Skeletal muscle satellite cell (primary cell): Measurements from ENCODE around the gene GPATCH1.

ENCODE experiments used
- H3K27me3 ChIP-seq: 2 replicates; pipeline ENCODE4 v1.7.0; 2013; ENCODE audit warnings: low read length; ENCODE audit not compliant: control insufficient read depth, insufficient read depth
- H3K36me3 ChIP-seq: 2 replicates; pipeline ENCODE4 v1.7.0; 2013; ENCODE audit warnings: mild to moderate bottlenecking, control low read depth, low read length; ENCODE audit not compliant: insufficient read depth
- H3K4me1 ChIP-seq: 2 replicates; pipeline ENCODE4 v1.7.0; 2013; ENCODE audit warnings: low read length; ENCODE audit not compliant: control insufficient read depth, insufficient read depth
- H3K4me2 ChIP-seq: 2 replicates; pipeline ENCODE4 v1.7.0; 2013; ENCODE audit warnings: mild to moderate bottlenecking, low read length
- H3K4me3 ChIP-seq: 2 replicates; pipeline ENCODE4 v1.7.0; 2013; ENCODE audit warnings: low read length
- H3K9ac ChIP-seq: 2 replicates; pipeline ENCODE4 v1.7.0; 2013; ENCODE audit warnings: mild to moderate bottlenecking, low read depth, low read length, moderate library complexity
- H3K9me3 ChIP-seq: replicated peaks from 2 replicates; pipeline ENCODE4 v1.7.0; 2013; ENCODE audit warnings: mild to moderate bottlenecking, control low read depth, low read length

Gene GPATCH1

GRCh38 chr19:33098055-33098534, 17.1 kb downstream of the GPATCH1 start:
- Histone ChIP-seq H3K27me3 (no peaks in the 10 kb centered on the region), H3K4me2 (no peak overlapping the region), H3K9ac (no peak overlapping the region), H3K36me3 (peaks cover 57% of the 10 kb centered on the region), H3K9me3 (no peaks in the 10 kb centered on the region), H3K4me1 (no peaks in the 10 kb centered on the region), H3K4me3 (no peak overlapping the region)

- H3K27me3 ChIP-seq, result no peaks in the 10 kb centered on the region
- H3K4me2 ChIP-seq, result no peak overlapping the region
- H3K36me3 ChIP-seq, result peaks cover 41% of the 10 kb centered on the region
- H3K4me3 ChIP-seq, result no peak overlapping the region
- H3K9me3 ChIP-seq, result no peaks in the 10 kb centered on the region
- H3K9ac ChIP-seq, result no peak overlapping the region
- no peaks in the 10 kb centered on the region for H3K4me1 ChIP-seq
These were observed 20.1 kb downstream of the GPATCH1 start for GRCh38 chr19:33100894-33101644.

- Histone ChIP-seq H3K36me3 (peaks cover 37% of the 10 kb centered on the region), H3K4me1 (no peaks in the 10 kb centered on the region)
These were observed 21.9 kb downstream of the GPATCH1 start for GRCh38 chr19:33102893-33103292.

GRCh38 chr19:33108161-33108560, 27.2 kb downstream of the GPATCH1 start:
- H3K4me1 ChIP-seq, result peaks cover 9% of the 10 kb centered on the region
- no peak overlapping the region for H3K4me3 ChIP-seq
- H3K9ac ChIP-seq, result no peak overlapping the region
- H3K4me2 ChIP-seq, result no peak overlapping the region
- H3K9me3 ChIP-seq, result no peaks in the 10 kb centered on the region
- peaks cover 27% of the 10 kb centered on the region for H3K36me3 ChIP-seq
- no peaks in the 10 kb centered on the region for H3K27me3 ChIP-seq

More at GRCh38 chr19:33102893-33103292, 21.9 kb downstream of the GPATCH1 start:
- no peaks in the 10 kb centered on the region for H3K9me3 ChIP-seq
- H3K4me2 ChIP-seq, result no peak overlapping the region
- H3K4me3 ChIP-seq, result no peak overlapping the region
- H3K27me3 ChIP-seq, result no peaks in the 10 kb centered on the region
- H3K9ac ChIP-seq, result no peak overlapping the region

GRCh38 chr19:33110137-33110910, 29.3 kb downstream of the GPATCH1 start:
- no peaks in the 10 kb centered on the region for H3K27me3 ChIP-seq
- H3K36me3 ChIP-seq, result peaks cover 37% of the 10 kb centered on the region
- H3K4me3 ChIP-seq, result no peak overlapping the region

GRCh38 chr19:33111587-33111986, 30.6 kb downstream of the GPATCH1 start:
- H3K4me1 ChIP-seq, result peaks cover 9% of the 10 kb centered on the region
- H3K36me3 ChIP-seq, result peaks cover 42% of the 10 kb centered on the region
- H3K9ac ChIP-seq, result no peak overlapping the region
- H3K27me3 ChIP-seq, result no peaks in the 10 kb centered on the region
- H3K9me3 ChIP-seq, result no peaks in the 10 kb centered on the region
- H3K4me2 ChIP-seq, result no peak overlapping the region
- H3K4me3 ChIP-seq, result no peak overlapping the region

More at GRCh38 chr19:33110137-33110910, 29.3 kb downstream of the GPATCH1 start:
- no peaks in the 10 kb centered on the region for H3K9me3 ChIP-seq
- no peak overlapping the region for H3K9ac ChIP-seq
- H3K4me1 ChIP-seq, result peaks cover 9% of the 10 kb centered on the region
- no peak overlapping the region for H3K4me2 ChIP-seq

- no peak overlapping the region for H3K4me3 ChIP-seq
- H3K9ac ChIP-seq, result no peak overlapping the region
- no peaks in the 10 kb centered on the region for H3K27me3 ChIP-seq
- H3K9me3 ChIP-seq, result no peaks in the 10 kb centered on the region
- peaks cover 45% of the 10 kb centered on the region for H3K36me3 ChIP-seq
- H3K4me2 ChIP-seq, result no peak overlapping the region
- peaks cover 9% of the 10 kb centered on the region for H3K4me1 ChIP-seq
These were observed 33.3 kb downstream of the GPATCH1 start for GRCh38 chr19:33114312-33114711.

- Histone ChIP-seq H3K9me3 (no peaks in the 10 kb centered on the region), H3K27me3 (no peaks in the 10 kb centered on the region), H3K4me2 (no peak overlapping the region), H3K9ac (no peak overlapping the region), H3K36me3 (peaks cover 36% of the 10 kb centered on the region), H3K4me1 (no peaks in the 10 kb centered on the region), H3K4me3 (no peak overlapping the region)
These were observed 36.5 kb downstream of the GPATCH1 start for GRCh38 chr19:33117501-33117900.

GRCh38 chr19:33118643-33119042, 37.7 kb downstream of the GPATCH1 start:
- H3K4me3 ChIP-seq, result no peak overlapping the region
- H3K27me3 ChIP-seq, result no peaks in the 10 kb centered on the region
- no peak overlapping the region for H3K9ac ChIP-seq
- peaks cover 28% of the 10 kb centered on the region for H3K36me3 ChIP-seq
- no peaks in the 10 kb centered on the region for H3K4me1 ChIP-seq
- no peak overlapping the region for H3K4me2 ChIP-seq
- no peaks in the 10 kb centered on the region for H3K9me3 ChIP-seq

- H3K4me3 ChIP-seq, result no peak overlapping the region
- no peaks in the 10 kb centered on the region for H3K9me3 ChIP-seq
- peaks cover 9% of the 10 kb centered on the region for H3K36me3 ChIP-seq
- H3K4me2 ChIP-seq, result no peak overlapping the region
- H3K27me3 ChIP-seq, result no peaks in the 10 kb centered on the region
- no peaks in the 10 kb centered on the region for H3K4me1 ChIP-seq
- H3K9ac ChIP-seq, result no peak overlapping the region
These were observed 43.5 kb downstream of the GPATCH1 start for GRCh38 chr19:33124207-33125098.

GRCh38 chr19:33125929-33126388, 45.0 kb downstream of the GPATCH1 start:
- Histone ChIP-seq H3K9ac (no peak overlapping the region), H3K4me1 (no peaks in the 10 kb centered on the region), H3K4me2 (peak overlapping the region; percentile 18), H3K36me3 (peaks cover 14% of the 10 kb centered on the region), H3K4me3 (no peak overlapping the region), H3K9me3 (no peaks in the 10 kb centered on the region), H3K27me3 (no peaks in the 10 kb centered on the region)
